Measurements from ENCODE around the gene MMRN2.
"Not testable (repeated sequence)": the region's sequence is repeated elsewhere in the genome, so short reads cannot be mapped to it uniquely, and the experiment has no call there.

Gene MMRN2

DNA sequence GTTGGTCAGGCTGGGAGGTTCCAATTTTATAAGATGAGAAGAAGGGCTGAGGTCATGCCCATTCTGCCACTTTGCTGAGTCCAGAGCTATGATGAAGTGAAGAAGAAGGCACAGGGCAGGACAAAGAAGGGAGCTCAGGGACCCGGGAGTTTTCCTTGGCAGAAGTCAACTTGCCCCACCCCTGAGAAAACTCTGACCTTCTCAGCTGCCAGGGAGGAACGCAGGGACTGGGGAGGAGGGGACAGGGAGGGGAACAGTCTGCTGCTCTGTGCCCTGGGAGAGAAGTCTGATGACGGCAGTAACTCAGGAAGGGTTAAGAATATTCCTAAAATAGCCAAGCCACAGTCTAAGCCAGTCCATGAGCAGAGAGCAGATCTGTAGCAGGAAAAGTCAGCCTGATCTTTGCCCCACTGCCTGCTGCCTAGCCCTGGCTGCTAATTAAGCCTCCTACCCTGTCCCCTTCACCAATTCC lies 22.6 kb upstream of the MMRN2 start:
- no peak for ATAC-seq
- TF ChIP-seq, protein P1, sequence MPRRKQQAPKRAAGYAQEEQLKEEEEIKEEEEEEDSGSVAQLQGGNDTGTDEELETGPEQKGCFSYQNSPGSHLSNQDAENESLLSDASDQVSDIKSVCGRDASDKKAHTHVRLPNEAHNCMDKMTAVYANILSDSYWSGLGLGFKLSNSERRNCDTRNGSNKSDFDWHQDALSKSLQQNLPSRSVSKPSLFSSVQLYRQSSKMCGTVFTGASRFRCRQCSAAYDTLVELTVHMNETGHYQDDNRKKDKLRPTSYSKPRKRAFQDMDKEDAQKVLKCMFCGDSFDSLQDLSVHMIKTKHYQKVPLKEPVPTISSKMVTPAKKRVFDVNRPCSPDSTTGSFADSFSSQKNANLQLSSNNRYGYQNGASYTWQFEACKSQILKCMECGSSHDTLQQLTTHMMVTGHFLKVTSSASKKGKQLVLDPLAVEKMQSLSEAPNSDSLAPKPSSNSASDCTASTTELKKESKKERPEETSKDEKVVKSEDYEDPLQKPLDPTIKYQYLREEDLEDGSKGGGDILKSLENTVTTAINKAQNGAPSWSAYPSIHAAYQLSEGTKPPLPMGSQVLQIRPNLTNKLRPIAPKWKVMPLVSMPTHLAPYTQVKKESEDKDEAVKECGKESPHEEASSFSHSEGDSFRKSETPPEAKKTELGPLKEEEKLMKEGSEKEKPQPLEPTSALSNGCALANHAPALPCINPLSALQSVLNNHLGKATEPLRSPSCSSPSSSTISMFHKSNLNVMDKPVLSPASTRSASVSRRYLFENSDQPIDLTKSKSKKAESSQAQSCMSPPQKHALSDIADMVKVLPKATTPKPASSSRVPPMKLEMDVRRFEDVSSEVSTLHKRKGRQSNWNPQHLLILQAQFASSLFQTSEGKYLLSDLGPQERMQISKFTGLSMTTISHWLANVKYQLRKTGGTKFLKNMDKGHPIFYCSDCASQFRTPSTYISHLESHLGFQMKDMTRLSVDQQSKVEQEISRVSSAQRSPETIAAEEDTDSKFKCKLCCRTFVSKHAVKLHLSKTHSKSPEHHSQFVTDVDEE (CRISPR knock-in tag; IDR thresholded peaks at IDR 0.05) = no peak
- no peak for TF ChIP-seq PPARA (CRISPR knock-in tag; IDR thresholded peaks at IDR 0.05; ENCODE audit: borderline replicate concordance)
- TF ChIP-seq ZC3H10 (CRISPR knock-in tag; IDR thresholded peaks at IDR 0.05) = no peak
- TF ChIP-seq, protein P2, sequence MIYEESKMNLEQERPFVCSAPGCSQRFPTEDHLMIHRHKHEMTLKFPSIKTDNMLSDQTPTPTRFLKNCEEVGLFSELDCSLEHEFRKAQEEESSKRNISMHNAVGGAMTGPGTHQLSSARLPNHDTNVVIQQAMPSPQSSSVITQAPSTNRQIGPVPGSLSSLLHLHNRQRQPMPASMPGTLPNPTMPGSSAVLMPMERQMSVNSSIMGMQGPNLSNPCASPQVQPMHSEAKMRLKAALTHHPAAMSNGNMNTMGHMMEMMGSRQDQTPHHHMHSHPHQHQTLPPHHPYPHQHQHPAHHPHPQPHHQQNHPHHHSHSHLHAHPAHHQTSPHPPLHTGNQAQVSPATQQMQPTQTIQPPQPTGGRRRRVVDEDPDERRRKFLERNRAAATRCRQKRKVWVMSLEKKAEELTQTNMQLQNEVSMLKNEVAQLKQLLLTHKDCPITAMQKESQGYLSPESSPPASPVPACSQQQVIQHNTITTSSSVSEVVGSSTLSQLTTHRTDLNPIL (CRISPR knock-in tag; IDR thresholded peaks at IDR 0.05; ENCODE audit: low read depth) = no peak
- TF ChIP-seq RARB (CRISPR knock-in tag; IDR thresholded peaks at IDR 0.05) = no peak
- TF ChIP-seq TCF4 (CRISPR knock-in tag; IDR thresholded peaks at IDR 0.05; ENCODE audit: borderline replicate concordance) = no peak
- no peak for TF ChIP-seq TOX (CRISPR knock-in tag; IDR thresholded peaks at IDR 0.05; ENCODE audit: borderline replicate concordance)

DNA sequence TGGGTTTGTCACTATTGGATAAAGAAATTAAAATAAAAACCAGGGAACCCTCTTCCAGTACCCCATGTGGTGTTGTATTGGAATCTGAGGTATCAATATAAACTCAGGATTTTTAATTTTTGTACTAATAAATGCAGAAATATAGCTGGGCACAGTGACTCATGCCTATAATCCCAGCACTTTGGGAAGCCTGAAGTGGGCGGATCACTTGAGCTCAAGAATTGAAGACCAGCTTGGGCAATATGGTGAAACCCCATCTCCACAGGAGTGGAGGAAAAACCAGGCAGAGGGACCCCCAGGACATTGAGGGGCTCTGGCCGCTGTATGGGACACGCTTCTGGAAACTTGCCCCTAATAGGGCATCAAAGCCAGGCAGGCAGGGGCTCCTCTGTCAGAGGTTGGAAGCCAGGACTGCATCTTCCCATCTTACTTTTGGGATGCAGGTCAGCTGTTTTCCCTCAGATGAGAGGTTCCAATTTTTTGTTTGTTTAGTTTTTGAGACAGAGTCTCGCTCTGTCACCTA lies 21.9 kb upstream of the MMRN2 start:
- no peak for ATAC-seq
- TF ChIP-seq ESRRG (CRISPR knock-in tag; IDR thresholded peaks at IDR 0.05) = no peak
- TF ChIP-seq, protein P2 (CRISPR knock-in tag; IDR thresholded peaks at IDR 0.05; ENCODE audit: low read depth) = no peak
- no peak for TF ChIP-seq ZFP30 (CRISPR knock-in tag; IDR thresholded peaks at IDR 0.05)
- no peak for TF ChIP-seq OSR1 (CRISPR knock-in tag; IDR thresholded peaks at IDR 0.05)
- TF ChIP-seq PPARA (CRISPR knock-in tag; IDR thresholded peaks at IDR 0.05; ENCODE audit: borderline replicate concordance) = no peak
- no peak for TF ChIP-seq ZNF70 (CRISPR knock-in tag; IDR thresholded peaks at IDR 0.05)

DNA sequence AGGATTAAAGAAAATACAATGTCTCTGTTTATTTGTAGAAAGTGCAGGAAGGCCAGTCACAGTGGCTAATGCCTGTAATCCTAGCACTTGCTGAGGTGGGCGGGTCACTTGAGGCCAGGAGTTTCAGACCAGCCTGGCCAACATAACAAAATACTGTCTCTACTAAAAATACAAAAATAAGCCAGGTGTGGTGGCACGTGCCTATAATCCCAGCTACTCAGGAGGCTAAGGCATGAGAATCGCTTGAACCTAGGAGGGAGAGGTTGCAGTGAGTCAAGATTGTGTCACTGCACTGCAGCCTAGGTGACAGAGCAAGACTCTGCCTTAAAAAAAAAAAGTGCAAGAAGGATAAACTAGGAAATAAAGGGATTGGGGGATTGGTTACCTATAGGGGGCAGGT lies 21.0 kb upstream of the MMRN2 start:
- ATAC-seq = not testable (repeated sequence)

DNA sequence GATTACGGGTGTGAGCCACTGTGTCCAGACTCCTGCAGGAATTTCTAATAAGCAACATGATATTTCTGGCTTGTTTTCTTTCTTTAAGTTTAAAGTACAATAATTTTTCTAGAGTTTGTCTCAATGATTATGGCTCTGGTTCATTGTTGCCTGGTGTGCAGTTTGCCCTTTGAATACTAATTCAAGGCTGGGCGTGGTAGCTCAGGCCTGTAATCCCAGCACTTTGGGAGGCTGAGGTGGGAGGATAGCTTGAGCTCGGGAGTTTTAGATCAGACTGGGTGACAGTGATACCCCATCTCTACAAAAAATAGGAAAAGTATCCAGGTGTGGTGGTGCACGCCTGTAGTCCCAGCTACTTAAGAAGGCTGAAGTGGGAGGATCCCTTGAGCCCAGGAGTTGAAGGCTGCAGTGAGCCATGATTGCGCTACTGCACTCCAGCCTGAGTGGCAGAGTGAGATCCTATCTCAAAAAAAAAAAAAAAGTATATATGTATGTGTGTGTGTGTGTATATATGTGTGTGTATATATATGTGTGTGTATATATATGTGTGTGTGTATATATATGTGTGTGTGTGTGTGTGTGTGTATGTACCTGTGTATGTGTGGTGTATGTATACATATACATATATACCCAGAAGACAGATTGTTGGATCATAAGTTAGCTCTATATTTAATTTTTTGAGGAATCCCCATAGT lies 19.1 kb upstream of the MMRN2 start:
- ATAC-seq = no peak
- TF ChIP-seq GLIS3 (CRISPR knock-in tag; IDR thresholded peaks at IDR 0.05) (no peak), ZNF8 (CRISPR knock-in tag; IDR thresholded peaks at IDR 0.05) (no peak), CSDC2 (CRISPR knock-in tag; IDR thresholded peaks at IDR 0.05) (no peak), ZFP3 (CRISPR knock-in tag; IDR thresholded peaks at IDR 0.05) (no peak), ARNTL (CRISPR knock-in tag; IDR thresholded peaks at IDR 0.05; ENCODE audit: borderline replicate concordance, low read depth) (no peak), TCF4 (CRISPR knock-in tag; IDR thresholded peaks at IDR 0.05; ENCODE audit: borderline replicate concordance) (no peak), ISL1 (CRISPR knock-in tag; IDR thresholded peaks at IDR 0.05) (no peak), OSR1 (CRISPR knock-in tag; IDR thresholded peaks at IDR 0.05) (no peak), ZC3H10 (CRISPR knock-in tag; IDR thresholded peaks at IDR 0.05) (no peak), TOX (CRISPR knock-in tag; IDR thresholded peaks at IDR 0.05; ENCODE audit: borderline replicate concordance) (no peak), BACH2 (CRISPR knock-in tag; IDR thresholded peaks at IDR 0.05; ENCODE audit: borderline replicate concordance) (no peak), SNAI2 (CRISPR knock-in tag; IDR thresholded peaks at IDR 0.05) (no peak), RARB (CRISPR knock-in tag; IDR thresholded peaks at IDR 0.05) (no peak), ZNF565 (CRISPR knock-in tag; conservative IDR thresholded peaks at IDR 0.05; ENCODE audit: low read depth) (no peak), ZNF70 (CRISPR knock-in tag; IDR thresholded peaks at IDR 0.05) (no peak)
- TF ChIP-seq, protein P3, sequence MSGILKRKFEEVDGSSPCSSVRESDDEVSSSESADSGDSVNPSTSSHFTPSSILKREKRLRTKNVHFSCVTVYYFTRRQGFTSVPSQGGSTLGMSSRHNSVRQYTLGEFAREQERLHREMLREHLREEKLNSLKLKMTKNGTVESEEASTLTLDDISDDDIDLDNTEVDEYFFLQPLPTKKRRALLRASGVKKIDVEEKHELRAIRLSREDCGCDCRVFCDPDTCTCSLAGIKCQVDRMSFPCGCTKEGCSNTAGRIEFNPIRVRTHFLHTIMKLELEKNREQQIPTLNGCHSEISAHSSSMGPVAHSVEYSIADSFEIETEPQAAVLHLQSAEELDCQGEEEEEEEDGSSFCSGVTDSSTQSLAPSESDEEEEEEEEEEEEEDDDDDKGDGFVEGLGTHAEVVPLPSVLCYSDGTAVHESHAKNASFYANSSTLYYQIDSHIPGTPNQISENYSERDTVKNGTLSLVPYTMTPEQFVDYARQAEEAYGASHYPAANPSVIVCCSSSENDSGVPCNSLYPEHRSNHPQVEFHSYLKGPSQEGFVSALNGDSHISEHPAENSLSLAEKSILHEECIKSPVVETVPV (CRISPR knock-in tag; IDR thresholded peaks at IDR 0.05) = no peak
- TF ChIP-seq, protein P4, sequence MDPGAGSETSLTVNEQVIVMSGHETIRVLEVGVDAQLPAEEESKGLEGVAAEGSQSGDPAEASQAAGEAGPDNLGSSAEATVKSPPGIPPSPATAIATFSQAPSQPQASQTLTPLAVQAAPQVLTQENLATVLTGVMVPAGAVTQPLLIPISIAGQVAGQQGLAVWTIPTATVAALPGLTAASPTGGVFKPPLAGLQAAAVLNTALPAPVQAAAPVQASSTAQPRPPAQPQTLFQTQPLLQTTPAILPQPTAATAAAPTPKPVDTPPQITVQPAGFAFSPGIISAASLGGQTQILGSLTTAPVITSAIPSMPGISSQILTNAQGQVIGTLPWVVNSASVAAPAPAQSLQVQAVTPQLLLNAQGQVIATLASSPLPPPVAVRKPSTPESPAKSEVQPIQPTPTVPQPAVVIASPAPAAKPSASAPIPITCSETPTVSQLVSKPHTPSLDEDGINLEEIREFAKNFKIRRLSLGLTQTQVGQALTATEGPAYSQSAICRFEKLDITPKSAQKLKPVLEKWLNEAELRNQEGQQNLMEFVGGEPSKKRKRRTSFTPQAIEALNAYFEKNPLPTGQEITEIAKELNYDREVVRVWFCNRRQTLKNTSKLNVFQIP (CRISPR knock-in tag; IDR thresholded peaks at IDR 0.05; ENCODE audit: borderline replicate concordance, low read depth) = no peak
- TF ChIP-seq, protein P5, sequence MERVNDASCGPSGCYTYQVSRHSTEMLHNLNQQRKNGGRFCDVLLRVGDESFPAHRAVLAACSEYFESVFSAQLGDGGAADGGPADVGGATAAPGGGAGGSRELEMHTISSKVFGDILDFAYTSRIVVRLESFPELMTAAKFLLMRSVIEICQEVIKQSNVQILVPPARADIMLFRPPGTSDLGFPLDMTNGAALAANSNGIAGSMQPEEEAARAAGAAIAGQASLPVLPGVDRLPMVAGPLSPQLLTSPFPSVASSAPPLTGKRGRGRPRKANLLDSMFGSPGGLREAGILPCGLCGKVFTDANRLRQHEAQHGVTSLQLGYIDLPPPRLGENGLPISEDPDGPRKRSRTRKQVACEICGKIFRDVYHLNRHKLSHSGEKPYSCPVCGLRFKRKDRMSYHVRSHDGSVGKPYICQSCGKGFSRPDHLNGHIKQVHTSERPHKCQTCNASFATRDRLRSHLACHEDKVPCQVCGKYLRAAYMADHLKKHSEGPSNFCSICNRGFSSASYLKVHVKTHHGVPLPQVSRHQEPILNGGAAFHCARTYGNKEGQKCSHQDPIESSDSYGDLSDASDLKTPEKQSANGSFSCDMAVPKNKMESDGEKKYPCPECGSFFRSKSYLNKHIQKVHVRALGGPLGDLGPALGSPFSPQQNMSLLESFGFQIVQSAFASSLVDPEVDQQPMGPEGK (CRISPR knock-in tag; IDR thresholded peaks at IDR 0.05; ENCODE audit: borderline replicate concordance) = no peak

All from SK-N-SH treated with all-trans-retinoic acid at 6 μM for 48 hours (cell line).